ENCODE results near the gene PLCH1.

- TF ChIP-seq CTCF (IDR thresholded peaks at IDR 0.05) (no peak), POLR2A (IDR thresholded peaks at IDR 0.05) (no peak), POLR2AphosphoS5 (IDR thresholded peaks at IDR 0.05; ENCODE audit: insufficient read depth in 1 of 2, low read depth in 1 of 2) (no peak)
Measured at GRCh38 chr3:155512175-155512866, 232.6 kb downstream of the PLCH1 start.
